ENCODE data around the gene GREM2. TPM values are rescaled to one million over a fixed set of nuclear protein-coding genes. Genes with fewer than 3 reads are reported as not detected.

The GREM2 gene
- not detected in 2 replicates for total RNA-seq

- peak; percentile 8 to 44 for DNase-seq (ENCODE audit: low read depth in 2 of 2)
Observed at GRCh38 chr1:240611619-240612480, at the start of gene GREM2. GREM2 (minus strand) TSS chr1:240612155; CDS start chr1:240493475, 118,680 bp downstream.

GRCh38 chr1:240658312-240658960 lies 46.5 kb upstream of the GREM2 start:
- DNase-seq (ENCODE audit: low read depth in 2 of 2): no peak

- no peak for DNase-seq (ENCODE audit: low read depth in 2 of 2)
Observed at GRCh38 chr1:240656531-240656930, 44.6 kb upstream of the GREM2 start.

DNA sequence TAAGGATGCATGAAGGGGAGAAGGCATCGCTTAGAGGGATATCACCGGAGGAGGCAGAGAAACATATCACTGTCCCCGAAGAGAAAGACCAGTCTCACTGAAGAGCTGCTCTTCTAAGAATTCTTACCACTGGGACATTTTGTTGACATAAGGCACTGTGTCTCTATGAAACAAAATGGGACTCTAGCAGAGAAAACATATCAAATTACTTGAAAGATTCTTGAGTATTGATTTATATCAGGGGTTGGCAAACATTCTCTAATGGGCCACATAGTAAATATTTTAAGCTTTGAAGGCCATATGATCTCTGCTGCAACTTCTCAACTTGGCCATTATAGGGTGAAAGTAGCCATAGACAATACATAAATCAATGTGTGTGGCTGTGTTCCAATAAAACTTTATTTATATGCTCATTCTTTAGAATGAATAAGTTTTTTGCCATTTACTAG lies 41.0 kb upstream of the GREM2 start:
- DNase-seq (ENCODE audit: low read depth in 2 of 2): no peak

DNA sequence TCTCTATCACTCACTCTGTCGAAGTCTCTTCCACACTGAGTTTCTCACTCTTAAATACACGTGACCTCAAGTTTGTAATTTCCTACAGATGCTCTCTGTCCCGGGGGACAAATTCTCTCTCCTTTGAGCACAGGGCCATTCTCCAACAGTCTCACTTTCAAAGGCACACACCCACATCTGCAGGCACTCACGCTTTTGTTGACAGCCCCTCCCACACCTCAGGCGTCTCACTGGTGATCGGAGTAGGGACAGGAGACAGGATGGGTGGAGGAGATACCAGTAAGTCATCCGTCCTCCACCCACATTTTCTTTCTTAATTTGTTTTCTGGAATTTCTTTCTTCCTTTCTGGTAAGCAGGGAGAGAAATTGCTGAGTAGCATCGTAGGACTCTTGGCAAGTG lies 40.6 kb upstream of the GREM2 start:
- DNase-seq (ENCODE audit: low read depth in 2 of 2): no peak

DNA sequence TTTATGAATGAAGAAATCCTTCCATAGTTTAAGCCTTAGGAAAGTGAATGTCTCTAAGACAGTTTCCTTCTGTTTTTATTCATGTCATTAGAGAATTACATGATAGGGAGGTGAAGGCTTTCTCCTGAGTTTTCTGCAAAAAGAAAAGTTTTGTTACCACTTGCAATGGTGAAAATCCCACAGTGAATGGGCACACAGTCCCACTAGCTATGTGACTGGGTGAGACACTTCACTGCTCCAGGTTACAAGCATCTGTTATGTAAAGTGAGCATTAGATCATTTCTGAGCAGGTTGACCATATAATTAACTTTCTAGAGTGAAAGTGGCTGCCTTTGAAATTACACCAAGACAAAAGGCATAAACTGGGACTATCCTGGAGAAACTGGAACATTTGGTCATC lies 38.9 kb upstream of the GREM2 start:
- no peak for DNase-seq (ENCODE audit: low read depth in 2 of 2)

DNA sequence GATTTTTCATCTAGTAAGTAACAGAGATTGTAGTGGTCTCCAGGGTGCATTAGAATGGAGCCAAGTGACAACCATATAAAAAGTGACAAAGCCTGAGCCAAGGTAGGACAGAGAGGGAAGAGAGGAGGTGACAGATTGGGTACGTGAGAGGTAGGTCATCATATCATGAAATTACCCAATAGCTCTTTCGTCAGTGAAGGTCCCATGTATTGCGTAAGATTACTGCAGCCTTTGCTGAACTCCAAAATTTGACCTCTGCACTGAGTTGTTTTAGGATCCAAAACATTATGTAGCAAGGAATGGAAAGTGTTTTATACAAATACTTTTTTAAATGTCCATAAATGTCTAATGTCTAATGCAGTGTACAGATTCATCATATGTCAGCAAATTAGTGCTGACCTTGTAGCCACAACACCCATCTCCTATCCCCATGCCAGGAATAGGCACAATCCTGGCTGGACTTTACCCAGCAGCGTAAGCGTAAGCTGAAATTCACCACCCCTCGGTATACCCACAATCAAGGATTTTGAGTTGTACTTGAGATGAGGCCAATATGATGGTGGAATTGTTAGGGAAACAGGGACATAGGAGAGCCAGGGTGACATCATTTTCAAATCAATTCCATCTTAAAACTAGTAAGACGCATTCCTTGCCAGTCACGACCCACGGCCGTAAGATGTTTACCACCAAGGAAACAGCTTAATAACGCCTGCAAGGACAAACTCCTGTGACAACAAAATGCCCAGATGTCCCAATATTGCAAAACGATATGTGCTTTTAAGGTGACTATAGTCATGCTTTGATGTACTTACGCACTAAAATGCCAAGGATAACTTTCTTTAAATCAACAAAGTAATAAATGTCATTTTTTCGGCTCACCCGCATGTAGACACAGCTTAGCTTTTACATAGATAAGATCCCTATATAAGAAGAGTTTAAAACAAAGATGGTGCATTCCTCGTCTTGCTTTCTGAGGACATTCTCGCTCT lies 38.1 kb upstream of the GREM2 start:
- DNase-seq (ENCODE audit: low read depth in 2 of 2): no peak

DNA sequence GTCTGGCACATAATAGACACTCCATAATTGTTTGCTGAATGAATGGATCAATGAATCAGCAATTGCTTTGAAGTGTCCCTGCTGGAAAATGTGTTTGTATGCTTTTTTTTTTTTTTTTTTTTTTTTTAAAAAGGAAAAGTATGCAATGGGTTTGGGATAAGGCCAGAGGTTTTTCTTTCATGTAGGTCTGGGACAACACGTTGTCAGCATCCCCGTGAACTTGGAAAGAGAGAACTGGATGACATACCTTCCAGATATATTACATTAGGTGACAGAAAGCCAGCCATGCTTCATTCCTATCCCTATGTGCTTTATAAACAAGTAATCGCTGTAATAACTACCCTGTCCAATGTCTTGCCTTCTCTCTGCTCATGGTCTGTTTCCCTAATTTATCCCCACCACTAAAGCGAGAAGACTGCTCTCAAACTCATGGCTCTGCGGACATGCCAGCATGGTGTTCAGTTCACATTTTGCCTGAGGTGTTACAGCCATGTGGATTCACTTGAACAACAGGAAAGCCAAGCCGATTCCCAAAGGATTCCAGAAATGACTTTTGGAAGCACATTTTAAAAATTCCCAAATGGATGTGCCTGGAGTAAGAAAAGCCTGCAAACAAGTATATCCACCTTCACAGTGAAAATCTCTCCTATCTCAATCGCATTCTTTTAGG lies 34.8 kb upstream of the GREM2 start:
- no peak for DNase-seq (ENCODE audit: low read depth in 2 of 2)

- DNase-seq (ENCODE audit: low read depth in 2 of 2): no peak
Observed at GRCh38 chr1:240644732-240645131, 32.8 kb upstream of the GREM2 start.

GRCh38 chr1:240635466-240636256 lies 23.7 kb upstream of the GREM2 start:
- DNase-seq (ENCODE audit: low read depth in 2 of 2): no peak

GRCh38 chr1:240630409-240630808 lies 18.5 kb upstream of the GREM2 start:
- no peak for DNase-seq (ENCODE audit: low read depth in 2 of 2)

GRCh38 chr1:240621249-240621648 lies 9.3 kb upstream of the GREM2 start:
- DNase-seq (ENCODE audit: low read depth in 2 of 2): no peak

GRCh38 chr1:240619906-240620621 lies 8.1 kb upstream of the GREM2 start:
- DNase-seq (ENCODE audit: low read depth in 2 of 2): no peak

DNA sequence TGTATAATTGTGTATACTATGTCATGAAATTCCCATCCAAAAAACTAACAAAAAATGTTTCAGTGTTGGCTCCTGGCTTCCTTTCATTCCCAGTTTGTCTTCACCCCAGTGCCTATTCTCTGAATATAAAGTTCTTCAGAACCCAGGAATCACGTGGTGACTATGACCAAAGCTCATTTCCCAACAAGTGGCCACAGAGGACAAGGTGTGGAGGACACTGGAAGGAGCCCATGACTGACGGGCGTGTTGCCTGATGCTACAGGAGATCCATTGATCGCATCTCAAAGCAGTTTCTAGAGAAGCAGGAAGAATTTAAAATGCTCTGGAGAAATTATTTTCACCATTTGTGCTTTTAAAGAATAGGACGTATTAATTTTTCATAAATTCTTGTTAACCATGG lies 7.4 kb upstream of the GREM2 start:
- DNase-seq (ENCODE audit: low read depth in 2 of 2): no peak

- no peak for DNase-seq (ENCODE audit: low read depth in 2 of 2)
Observed at GRCh38 chr1:240618946-240619345, 7.0 kb upstream of the GREM2 start.

DNA sequence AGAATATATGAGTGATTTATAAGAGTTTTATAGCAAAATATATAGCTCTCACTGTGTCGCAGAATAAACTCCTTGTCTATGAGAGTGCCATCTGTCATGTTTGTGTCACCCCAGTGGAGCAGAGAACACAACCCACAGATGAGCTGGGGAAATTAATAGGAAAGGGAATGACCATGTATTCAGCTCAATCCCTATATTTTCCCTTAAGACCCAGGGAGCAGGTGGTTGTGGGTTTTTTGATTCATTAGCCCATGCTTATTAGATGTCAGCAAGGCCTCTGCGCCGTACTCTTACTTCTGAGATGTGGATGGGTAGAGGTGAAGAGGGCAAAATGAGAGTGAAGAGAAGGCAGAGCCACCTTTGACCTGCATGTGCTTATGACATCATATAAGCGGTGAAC lies 4.1 kb upstream of the GREM2 start:
- DNase-seq (ENCODE audit: low read depth in 2 of 2): no peak

- DNase-seq (ENCODE audit: low read depth in 2 of 2): no peak
Observed at GRCh38 chr1:240613356-240614142, 1.6 kb upstream of the GREM2 start.

DNA sequence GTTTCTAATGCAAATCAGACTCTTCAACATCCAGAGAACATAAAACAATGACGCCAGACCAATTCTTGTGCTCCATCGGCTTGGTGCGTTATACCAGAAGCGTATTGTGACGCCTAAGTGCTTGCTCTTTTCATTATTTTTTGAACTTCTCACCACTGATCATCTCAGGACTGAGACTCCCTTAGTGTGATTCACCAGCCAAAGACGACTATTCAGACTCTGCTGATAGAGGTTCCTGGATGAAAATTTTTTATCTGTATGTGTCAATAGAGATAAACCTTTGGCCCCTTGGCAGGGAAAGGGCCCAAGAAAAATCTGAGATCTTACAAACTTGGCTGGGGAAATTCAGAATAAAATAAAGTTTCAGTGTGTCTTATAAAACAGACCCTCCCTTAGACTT lies 856 bp upstream of the GREM2 start:
- DNase-seq (ENCODE audit: low read depth in 2 of 2): no peak

DNA sequence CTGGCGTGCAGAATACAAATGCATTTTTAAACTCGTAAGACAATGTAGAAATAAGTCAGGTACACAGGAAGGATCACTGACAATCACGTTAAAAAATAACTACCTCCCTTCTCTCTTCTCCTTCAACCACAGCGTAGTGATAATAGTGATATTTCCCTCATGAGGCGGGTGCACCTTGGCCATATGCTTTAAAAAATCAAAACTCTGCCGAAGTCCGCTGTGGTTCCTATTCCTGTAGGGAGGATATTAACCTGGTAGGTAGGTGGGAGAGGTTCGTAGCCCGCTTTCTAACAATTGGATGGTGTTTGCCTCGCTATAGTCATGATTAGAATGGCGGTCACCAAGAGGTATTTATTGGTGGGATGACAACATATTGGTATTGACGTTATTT lies 732 bp downstream of the GREM2 start:
- DNase-seq (ENCODE audit: low read depth in 2 of 2): no peak
